SK-N-SH treated with all-trans-retinoic acid at 6 μM for 48 hours (cell line): ENCODE measurements around the gene NUDT9.
A peak's percentile ranks its signal among the peaks of the same experiment; 100 is the strongest.

Experiments
- ATAC-seq: fragments of 200-7000 bp; cut with Tn5 transposase; 3 replicates; pipeline ENCODE4 v1.9.1; 2020; ENCODE audit warnings: mild to moderate bottlenecking, moderate library complexity
- ARNTL ChIP-seq: fragments of 450-650 bp; formaldehyde crosslinking; IDR thresholded peaks from 2 replicates; pipeline ENCODE4 v1.5.0; 2020; ENCODE audit warnings: low read depth, mild to moderate bottlenecking, moderate library complexity, borderline replicate concordance
- BACH2 ChIP-seq: fragments of 250-450 bp; sonication (Bioruptor Pico); IDR thresholded peaks from 2 replicates; pipeline ENCODE4 v1.9.0; 2021; ENCODE audit warnings: mild to moderate bottlenecking, borderline replicate concordance
- ESRRG ChIP-seq: fragments of 250-450 bp; sonication (Bioruptor Pico); IDR thresholded peaks from 2 replicates; pipeline ENCODE4 v1.6.1; 2021; ENCODE audit warnings: mild to moderate bottlenecking
- GLIS3 ChIP-seq: fragments of 250-450 bp; sonication (Bioruptor Pico); IDR thresholded peaks from 2 replicates; pipeline ENCODE4 v1.5.0; 2020; ENCODE audit warnings: mild to moderate bottlenecking, moderate library complexity
- ISL1 ChIP-seq: fragments of 250-450 bp; sonication (Bioruptor Pico); IDR thresholded peaks from 2 replicates; pipeline ENCODE4 v2.1.2; 2022; ENCODE audit warnings: mild to moderate bottlenecking, moderate library complexity
- PATZ1 ChIP-seq: fragments of 250-450 bp; sonication (Bioruptor Pico); IDR thresholded peaks from 2 replicates; pipeline ENCODE4 v1.8.0; 2020; ENCODE audit warnings: mild to moderate bottlenecking, moderate library complexity, borderline replicate concordance
- POU6F1 ChIP-seq: fragments of 250-450 bp; sonication (Bioruptor Pico); IDR thresholded peaks from 2 replicates; pipeline ENCODE4 v1.8.0; 2021; ENCODE audit warnings: low read depth, mild to moderate bottlenecking, moderate library complexity, borderline replicate concordance
- PPARA ChIP-seq: fragments of 250-450 bp; sonication (Bioruptor Pico); IDR thresholded peaks from 2 replicates; pipeline ENCODE4 v1.5.0; 2020; ENCODE audit warnings: mild to moderate bottlenecking, borderline replicate concordance
- RARB ChIP-seq: fragments of 250-450 bp; sonication (Bioruptor Pico); IDR thresholded peaks from 2 replicates; pipeline ENCODE4 v1.8.0; 2021; ENCODE audit warnings: mild to moderate bottlenecking, moderate library complexity
- SNAI2 ChIP-seq: fragments of 250-450 bp; sonication (Bioruptor Pico); IDR thresholded peaks from 2 replicates; pipeline ENCODE4 v1.5.0; 2020; ENCODE audit warnings: mild to moderate bottlenecking, moderate library complexity
- TCF4 ChIP-seq: fragments of 250-450 bp; sonication (Bioruptor Pico); IDR thresholded peaks from 2 replicates; pipeline ENCODE4 v1.8.0; 2021; ENCODE audit warnings: mild to moderate bottlenecking, moderate library complexity, borderline replicate concordance
- TOX ChIP-seq: fragments of 250-450 bp; sonication (Bioruptor Pico); IDR thresholded peaks from 2 replicates; pipeline ENCODE4 v1.8.0; 2021; ENCODE audit warnings: mild to moderate bottlenecking, moderate library complexity, borderline replicate concordance
- ZC3H10 ChIP-seq: fragments of 250-450 bp; sonication (Bioruptor Pico); IDR thresholded peaks from 2 replicates; pipeline ENCODE4 v1.5.1; 2021; ENCODE audit warnings: mild to moderate bottlenecking, moderate library complexity
- ZFP3 ChIP-seq: fragments of 250-450 bp; sonication (Bioruptor Pico); IDR thresholded peaks from 2 replicates; pipeline ENCODE4 v1.5.0; 2020; ENCODE audit warnings: mild to moderate bottlenecking, moderate library complexity
- ZNF565 ChIP-seq: fragments of 450-650 bp; formaldehyde crosslinking; conservative IDR thresholded peaks from 2 replicates; pipeline ENCODE4 v1.5.0; 2020; ENCODE audit warnings: low read depth, mild to moderate bottlenecking, moderate library complexity
- ZNF8 ChIP-seq: fragments of 450-650 bp; formaldehyde crosslinking; IDR thresholded peaks from 2 replicates; pipeline ENCODE4 v1.5.0; 2020; ENCODE audit warnings: mild to moderate bottlenecking, moderate library complexity
- TF ChIP-seq, protein P1 (sequence below): fragments of 250-450 bp; sonication (Bioruptor Pico); IDR thresholded peaks from 2 replicates; pipeline ENCODE4 v1.5.0; 2020; ENCODE audit warnings: mild to moderate bottlenecking, moderate library complexity
- TF ChIP-seq, protein P2 (sequence below): fragments of 250-450 bp; sonication (Bioruptor Pico); IDR thresholded peaks from 2 replicates; pipeline ENCODE4 v1.5.1; 2021; ENCODE audit warnings: mild to moderate bottlenecking, moderate library complexity

NUDT9 gene, protein sequence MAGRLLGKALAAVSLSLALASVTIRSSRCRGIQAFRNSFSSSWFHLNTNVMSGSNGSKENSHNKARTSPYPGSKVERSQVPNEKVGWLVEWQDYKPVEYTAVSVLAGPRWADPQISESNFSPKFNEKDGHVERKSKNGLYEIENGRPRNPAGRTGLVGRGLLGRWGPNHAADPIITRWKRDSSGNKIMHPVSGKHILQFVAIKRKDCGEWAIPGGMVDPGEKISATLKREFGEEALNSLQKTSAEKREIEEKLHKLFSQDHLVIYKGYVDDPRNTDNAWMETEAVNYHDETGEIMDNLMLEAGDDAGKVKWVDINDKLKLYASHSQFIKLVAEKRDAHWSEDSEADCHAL

DNA sequence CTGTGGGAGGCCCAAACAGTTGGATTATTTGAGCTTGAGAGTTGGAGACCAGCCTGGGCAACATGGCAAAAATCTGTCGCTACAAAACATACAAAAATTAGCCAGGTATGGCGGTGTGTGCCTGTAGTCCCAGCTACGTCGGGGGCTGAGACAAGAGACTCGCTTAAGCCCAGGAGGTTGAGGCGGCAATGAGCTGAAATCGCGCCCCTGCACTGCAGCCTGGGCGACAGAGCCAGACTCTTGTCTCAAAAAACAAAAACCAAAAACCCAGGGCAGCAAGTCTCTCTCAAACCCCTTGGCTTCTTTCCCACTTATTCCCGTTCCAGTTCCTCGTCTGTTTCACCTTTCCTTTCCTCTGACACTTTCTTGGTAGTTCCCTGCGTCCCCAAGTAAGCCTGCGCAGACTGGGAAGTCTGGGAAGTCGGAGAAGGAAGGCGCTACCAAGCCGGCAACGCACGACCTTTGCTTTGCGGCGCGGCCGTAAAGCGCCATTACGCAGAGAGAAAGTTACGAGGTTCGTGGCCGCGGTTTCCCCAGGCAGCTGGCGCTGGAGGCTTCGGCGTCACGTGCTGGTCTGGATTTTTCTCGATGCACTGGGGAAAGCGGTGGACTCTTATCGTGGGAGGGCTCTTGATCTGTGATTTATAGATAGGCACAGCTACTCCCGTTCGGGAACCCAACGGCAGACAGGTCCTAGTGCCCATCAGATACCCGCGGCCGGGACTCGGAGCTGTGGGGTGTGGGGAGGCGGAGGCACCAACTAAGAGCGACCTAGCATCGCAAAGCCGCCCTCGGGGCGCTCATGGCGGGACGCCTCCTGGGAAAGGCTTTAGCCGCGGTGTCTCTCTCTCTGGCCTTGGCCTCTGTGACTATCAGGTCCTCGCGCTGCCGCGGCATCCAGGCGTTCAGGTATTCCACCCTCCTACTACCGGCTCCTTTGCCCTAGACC, at the start of gene NUDT9:
NUDT9 (plus strand) TSS at position 470 of the 949 bp plus-strand sequence; CDS start at position 803, 333 bp downstream.
- ATAC-seq, result peak; percentile 97
- TF ChIP-seq TCF4 (CRISPR knock-in tag), result peak; percentile 28; the same call in 1 of the 2 replicates
- 0 out of 2 replicates have a peak, but pooled peaks have one; percentile 41 for TF ChIP-seq ZFP3 (CRISPR knock-in tag)
- no peak for TF ChIP-seq GLIS3 (CRISPR knock-in tag)
- TF ChIP-seq, protein P1, sequence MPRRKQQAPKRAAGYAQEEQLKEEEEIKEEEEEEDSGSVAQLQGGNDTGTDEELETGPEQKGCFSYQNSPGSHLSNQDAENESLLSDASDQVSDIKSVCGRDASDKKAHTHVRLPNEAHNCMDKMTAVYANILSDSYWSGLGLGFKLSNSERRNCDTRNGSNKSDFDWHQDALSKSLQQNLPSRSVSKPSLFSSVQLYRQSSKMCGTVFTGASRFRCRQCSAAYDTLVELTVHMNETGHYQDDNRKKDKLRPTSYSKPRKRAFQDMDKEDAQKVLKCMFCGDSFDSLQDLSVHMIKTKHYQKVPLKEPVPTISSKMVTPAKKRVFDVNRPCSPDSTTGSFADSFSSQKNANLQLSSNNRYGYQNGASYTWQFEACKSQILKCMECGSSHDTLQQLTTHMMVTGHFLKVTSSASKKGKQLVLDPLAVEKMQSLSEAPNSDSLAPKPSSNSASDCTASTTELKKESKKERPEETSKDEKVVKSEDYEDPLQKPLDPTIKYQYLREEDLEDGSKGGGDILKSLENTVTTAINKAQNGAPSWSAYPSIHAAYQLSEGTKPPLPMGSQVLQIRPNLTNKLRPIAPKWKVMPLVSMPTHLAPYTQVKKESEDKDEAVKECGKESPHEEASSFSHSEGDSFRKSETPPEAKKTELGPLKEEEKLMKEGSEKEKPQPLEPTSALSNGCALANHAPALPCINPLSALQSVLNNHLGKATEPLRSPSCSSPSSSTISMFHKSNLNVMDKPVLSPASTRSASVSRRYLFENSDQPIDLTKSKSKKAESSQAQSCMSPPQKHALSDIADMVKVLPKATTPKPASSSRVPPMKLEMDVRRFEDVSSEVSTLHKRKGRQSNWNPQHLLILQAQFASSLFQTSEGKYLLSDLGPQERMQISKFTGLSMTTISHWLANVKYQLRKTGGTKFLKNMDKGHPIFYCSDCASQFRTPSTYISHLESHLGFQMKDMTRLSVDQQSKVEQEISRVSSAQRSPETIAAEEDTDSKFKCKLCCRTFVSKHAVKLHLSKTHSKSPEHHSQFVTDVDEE, result peak; percentile 67; the same call in 1 of the 2 replicates

GRCh38 chr4:87375719-87376291, 46.6 kb upstream of the NUDT9 start:
- TF ChIP-seq ZFP3 (CRISPR knock-in tag) (no peak), POU6F1 (CRISPR knock-in tag) (no peak), BACH2 (CRISPR knock-in tag) (no peak), ESRRG (CRISPR knock-in tag) (no peak), TCF4 (CRISPR knock-in tag) (no peak), ZNF8 (CRISPR knock-in tag) (no peak), ZNF565 (CRISPR knock-in tag) (no peak), ZC3H10 (no peak), TOX (CRISPR knock-in tag) (no peak), ARNTL (no peak), PPARA (CRISPR knock-in tag) (no peak), ISL1 (CRISPR knock-in tag) (no peak), GLIS3 (CRISPR knock-in tag) (no peak), RARB (CRISPR knock-in tag) (no peak), SNAI2 (CRISPR knock-in tag) (no peak)
- TF ChIP-seq, protein P1, result no peak
- TF ChIP-seq, protein P2, sequence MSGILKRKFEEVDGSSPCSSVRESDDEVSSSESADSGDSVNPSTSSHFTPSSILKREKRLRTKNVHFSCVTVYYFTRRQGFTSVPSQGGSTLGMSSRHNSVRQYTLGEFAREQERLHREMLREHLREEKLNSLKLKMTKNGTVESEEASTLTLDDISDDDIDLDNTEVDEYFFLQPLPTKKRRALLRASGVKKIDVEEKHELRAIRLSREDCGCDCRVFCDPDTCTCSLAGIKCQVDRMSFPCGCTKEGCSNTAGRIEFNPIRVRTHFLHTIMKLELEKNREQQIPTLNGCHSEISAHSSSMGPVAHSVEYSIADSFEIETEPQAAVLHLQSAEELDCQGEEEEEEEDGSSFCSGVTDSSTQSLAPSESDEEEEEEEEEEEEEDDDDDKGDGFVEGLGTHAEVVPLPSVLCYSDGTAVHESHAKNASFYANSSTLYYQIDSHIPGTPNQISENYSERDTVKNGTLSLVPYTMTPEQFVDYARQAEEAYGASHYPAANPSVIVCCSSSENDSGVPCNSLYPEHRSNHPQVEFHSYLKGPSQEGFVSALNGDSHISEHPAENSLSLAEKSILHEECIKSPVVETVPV (CRISPR knock-in tag), result no peak
- peak; percentile 77 for ATAC-seq

GRCh38 chr4:87377816-87378215, 44.6 kb upstream of the NUDT9 start:
- no peak for ATAC-seq
- TF ChIP-seq GLIS3 (CRISPR knock-in tag) (no peak), ZFP3 (CRISPR knock-in tag) (no peak), TCF4 (CRISPR knock-in tag) (no peak), PPARA (CRISPR knock-in tag) (no peak), SNAI2 (CRISPR knock-in tag) (no peak), POU6F1 (CRISPR knock-in tag) (no peak), PATZ1 (CRISPR knock-in tag) (no peak)
